ENCODE measurements around the gene TXNL4A. TPM values are rescaled to one million over a fixed set of nuclear protein-coding genes. Genes with fewer than 3 reads are reported as not detected.

The TXNL4A gene
- total RNA-seq, 1 experiment from 2014 or later = 416 TPM

- no TSS peak for BruUV-seq (replicated peaks)
- Histone ChIP-seq H3K27me3 (ENCODE audit: control insufficient read depth, insufficient read depth, low read length) (no peaks in the 10 kb centered on the region), H3K4me1 (ENCODE audit: control insufficient read depth, insufficient read depth, low read length) (peaks cover 17% of the 10 kb centered on the region), H3K4me3 (ENCODE audit: low read depth in 2 of 2, low read length in 2 of 2) (no peak overlapping the region), H3K9me3 (ENCODE audit: control insufficient read depth, insufficient read depth, low read depth, low read length) (no peaks in the 10 kb centered on the region), H3K27ac (ENCODE audit: low read length) (no peak overlapping the region), H3K36me3 (ENCODE audit: control insufficient read depth, insufficient read depth, low read length) (no peaks in the 10 kb centered on the region; the same call in 1 of the 2 replicates)
- no peak for TF ChIP-seq SIN3A (IDR thresholded peaks at IDR 0.05; ENCODE audit: borderline replicate concordance, insufficient read depth, low read depth, low read length)
- TF ChIP-seq, protein P1, sequence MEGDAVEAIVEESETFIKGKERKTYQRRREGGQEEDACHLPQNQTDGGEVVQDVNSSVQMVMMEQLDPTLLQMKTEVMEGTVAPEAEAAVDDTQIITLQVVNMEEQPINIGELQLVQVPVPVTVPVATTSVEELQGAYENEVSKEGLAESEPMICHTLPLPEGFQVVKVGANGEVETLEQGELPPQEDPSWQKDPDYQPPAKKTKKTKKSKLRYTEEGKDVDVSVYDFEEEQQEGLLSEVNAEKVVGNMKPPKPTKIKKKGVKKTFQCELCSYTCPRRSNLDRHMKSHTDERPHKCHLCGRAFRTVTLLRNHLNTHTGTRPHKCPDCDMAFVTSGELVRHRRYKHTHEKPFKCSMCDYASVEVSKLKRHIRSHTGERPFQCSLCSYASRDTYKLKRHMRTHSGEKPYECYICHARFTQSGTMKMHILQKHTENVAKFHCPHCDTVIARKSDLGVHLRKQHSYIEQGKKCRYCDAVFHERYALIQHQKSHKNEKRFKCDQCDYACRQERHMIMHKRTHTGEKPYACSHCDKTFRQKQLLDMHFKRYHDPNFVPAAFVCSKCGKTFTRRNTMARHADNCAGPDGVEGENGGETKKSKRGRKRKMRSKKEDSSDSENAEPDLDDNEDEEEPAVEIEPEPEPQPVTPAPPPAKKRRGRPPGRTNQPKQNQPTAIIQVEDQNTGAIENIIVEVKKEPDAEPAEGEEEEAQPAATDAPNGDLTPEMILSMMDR (IDR thresholded peaks at IDR 0.05) = no peak
- no peak for TF ChIP-seq POLR2AphosphoS5 (IDR thresholded peaks at IDR 0.05; ENCODE audit: low read depth, low read length)
- TF ChIP-seq REST (IDR thresholded peaks at IDR 0.05; ENCODE audit: insufficient read depth in 1 of 2, low read depth in 2 of 2, low read length in 1 of 2) = no peak
- no peak for TF ChIP-seq TCF7L2 (IDR thresholded peaks at IDR 0.05; ENCODE audit: low read depth, low read length)
- ATAC-seq (no peak), DNase-seq (ENCODE audit: low read depth, low spot score) (no peak)
- ChIA-PET CTCF (no interaction called here), POLR2A (no interaction called here)
- intact Hi-C loops (cut with micrococcal nuclease; ENCODE audit: unreplicated experiment) (no loop called here), in situ Hi-C loops (cut with HindIII; ENCODE audit: low pct_unique_long_range_greater_than_20kb, low sequenced_read_pairs) (no loop called here)
These were observed 47.4 kb downstream of the TXNL4A start for GRCh38 chr18:79940814-79941472.

DNA sequence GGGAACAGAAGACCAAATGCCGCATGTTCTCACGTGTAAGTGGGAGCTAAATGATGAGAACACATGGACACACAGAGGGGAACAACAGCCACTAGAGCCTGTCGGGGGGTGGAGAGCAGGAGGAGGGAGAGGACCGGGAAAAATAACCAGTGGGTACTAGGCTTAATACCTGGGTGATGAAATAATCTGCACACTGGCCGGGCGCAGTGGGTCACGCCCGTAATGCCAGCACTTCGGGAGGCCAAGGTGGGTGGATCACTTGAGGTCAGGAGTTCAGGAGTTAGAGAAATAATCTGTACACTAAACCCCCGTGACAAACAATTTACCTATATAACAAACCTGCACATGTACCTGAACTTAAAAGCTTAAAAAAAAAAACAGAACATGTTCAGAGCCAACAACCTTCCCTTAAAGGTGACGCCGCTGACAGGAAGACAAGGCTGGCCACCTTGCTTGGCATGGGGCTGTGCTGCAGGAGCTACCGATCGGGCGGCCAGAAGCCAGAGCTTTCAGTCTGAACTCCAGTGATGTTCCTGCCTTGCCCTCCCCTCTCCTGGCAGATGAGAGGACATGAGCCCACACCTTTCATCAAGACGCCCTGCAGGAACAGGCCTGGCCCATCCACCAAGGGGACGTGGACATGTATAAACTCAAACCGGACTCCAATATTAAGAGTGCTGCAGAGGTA is 48.1 kb downstream of the TXNL4A start:
- no peaks in the 10 kb centered on the region for H3K9me3 ChIP-seq (ENCODE audit: control insufficient read depth, insufficient read depth, low read depth, low read length)
- H3K27me3 ChIP-seq (ENCODE audit: control insufficient read depth, insufficient read depth, low read length) = no peaks in the 10 kb centered on the region
- intact Hi-C loops (cut with micrococcal nuclease; ENCODE audit: unreplicated experiment) (no loop called here), in situ Hi-C loops (cut with HindIII; ENCODE audit: low pct_unique_long_range_greater_than_20kb, low sequenced_read_pairs) (no loop called here)
- TF ChIP-seq TCF7L2 (IDR thresholded peaks at IDR 0.05; ENCODE audit: low read depth, low read length) (no peak), POLR2AphosphoS5 (IDR thresholded peaks at IDR 0.05; ENCODE audit: low read depth, low read length) (no peak)
- TF ChIP-seq, protein P1 (IDR thresholded peaks at IDR 0.05) = no peak
- CTCF ChIA-PET = no interaction called here
- POLR2A ChIA-PET = no interaction called here
- H3K36me3 ChIP-seq (ENCODE audit: control insufficient read depth, insufficient read depth, low read length) = no peaks in the 10 kb centered on the region; the same call in 1 of the 2 replicates
- peaks cover 11% of the 10 kb centered on the region for H3K4me1 ChIP-seq (ENCODE audit: control insufficient read depth, insufficient read depth, low read length)
- ATAC-seq (no peak), DNase-seq (ENCODE audit: low read depth, low spot score) (no peak)
- H3K27ac ChIP-seq (ENCODE audit: low read length) = no peak overlapping the region
- no TSS peak for BruUV-seq (replicated peaks)
- no peak overlapping the region for H3K4me3 ChIP-seq (ENCODE audit: low read depth in 2 of 2, low read length in 2 of 2)
